NB4 (cell line): ENCODE results near the gene ERICH6B.
A peak's percentile ranks its signal among the peaks of the same experiment; 100 is the strongest.

Experiments
- DNase-seq: peaks from one replicate; pipeline ENCODE4 v3.0.0; 2010; ENCODE audit warnings: low read depth
- H3K4me3 ChIP-seq: one replicate; pipeline ENCODE4 v1.5.1; 2011; ENCODE audit warnings: mild to moderate bottlenecking, low read depth, low read length, moderate library complexity
- CTCF ChIP-seq: IDR thresholded peaks from one replicate; pipeline ENCODE4 v1.5.1; 2012; ENCODE audit warnings: low read depth, low read length
- MAX ChIP-seq: IDR thresholded peaks from 2 replicates; pipeline ENCODE4 v1.6.1; 2011; ENCODE audit warnings: low read depth, low read length
- MYC ChIP-seq: IDR thresholded peaks from 2 replicates; pipeline ENCODE4 v1.6.1; 2011; ENCODE audit warnings: low read depth, low read length
- POLR2A ChIP-seq: IDR thresholded peaks from 2 replicates; pipeline ENCODE4 v1.6.1; 2011; ENCODE audit warnings: mild to moderate bottlenecking; ENCODE audit not compliant: insufficient read length; ENCODE audit errors: extremely low read depth

The ERICH6B gene

GRCh38 chr13:45623516-45624090, 8.1 kb upstream of the ERICH6B start:
- DNase-seq = peak; percentile 38
- TF ChIP-seq MYC (no peak), CTCF (peak; percentile 25), MAX (no peak), POLR2A (no peak)
- H3K4me3 ChIP-seq = no peak overlapping the region

GRCh38 chr13:45621950-45622349, 6.4 kb upstream of the ERICH6B start:
- no peak overlapping the region for H3K4me3 ChIP-seq
- no peak for TF ChIP-seq POLR2A
- no peak for TF ChIP-seq MYC
- TF ChIP-seq CTCF = no peak
- no peak for TF ChIP-seq MAX
- DNase-seq = no peak

GRCh38 chr13:45607931-45608330, 7.6 kb downstream of the ERICH6B start:
- DNase-seq = no peak
- TF ChIP-seq MYC (no peak), CTCF (no peak), MAX (no peak), POLR2A (no peak)

GRCh38 chr13:45604892-45605291, 10.6 kb downstream of the ERICH6B start:
- no peak for TF ChIP-seq POLR2A
- no peak for TF ChIP-seq CTCF
- TF ChIP-seq MAX = no peak
- no peak for TF ChIP-seq MYC
- H3K4me3 ChIP-seq = no peak overlapping the region
- DNase-seq = no peak

More at GRCh38 chr13:45607931-45608330, 7.6 kb downstream of the ERICH6B start:
- no peak overlapping the region for H3K4me3 ChIP-seq

- no peak for DNase-seq
- H3K4me3 ChIP-seq = no peak overlapping the region
- TF ChIP-seq MAX (no peak), MYC (no peak), POLR2A (no peak), CTCF (no peak)
Measured at GRCh38 chr13:45603338-45603737, 12.2 kb downstream of the ERICH6B start.
